ENCODE results near the gene MAP4K4. TPM values are rescaled to one million over a fixed set of nuclear protein-coding genes. Genes with fewer than 3 reads are reported as not detected.

The MAP4K4 gene
- total RNA-seq (2014; rRNA removed; shearing (Covaris generic); ENCODE audit: low replicate concordance) = 64.6 and 76.9 TPM in 2 replicates

- Histone ChIP-seq H3K27me3 (no peaks in the 10 kb centered on the region), H3K4me3 (peak within 1 kb of the TSS; percentile 84), H3K9me3 (no peaks in the 10 kb centered on the region), H3K36me3 (peaks cover 20% of the 10 kb centered on the region)
- peak; percentile 84 for DNase-seq
Measured at GRCh38 chr2:101697124-101698013, at the start of gene MAP4K4. Gene MAP4K4, plus strand, starts transcription at chr2:101697707. Its CDS starts 374 bp downstream, at chr2:101698081.

GRCh38 chr2:101653469-101653868 is 44.0 kb upstream of the MAP4K4 start:
- H3K36me3 ChIP-seq = no peaks in the 10 kb centered on the region
- no peak for DNase-seq
- peaks cover 3% of the 10 kb centered on the region for H3K9me3 ChIP-seq
- no peak overlapping the region for H3K4me3 ChIP-seq
- H3K27me3 ChIP-seq = no peaks in the 10 kb centered on the region

GRCh38 chr2:101655702-101656422 is 41.6 kb upstream of the MAP4K4 start:
- H3K27me3 ChIP-seq = no peaks in the 10 kb centered on the region
- peaks cover 3% of the 10 kb centered on the region for H3K9me3 ChIP-seq
- peak; percentile 81 for DNase-seq
- no peak overlapping the region for H3K4me3 ChIP-seq
- H3K36me3 ChIP-seq = no peaks in the 10 kb centered on the region

GRCh38 chr2:101657787-101658186 is 39.7 kb upstream of the MAP4K4 start:
- Histone ChIP-seq H3K9me3 (peaks cover 3% of the 10 kb centered on the region; the same call in 1 of the 2 replicates), H3K4me3 (no peak overlapping the region), H3K36me3 (no peaks in the 10 kb centered on the region), H3K27me3 (no peaks in the 10 kb centered on the region)
- no peak for DNase-seq

GRCh38 chr2:101658387-101658786 is 39.1 kb upstream of the MAP4K4 start:
- Histone ChIP-seq H3K9me3 (peaks cover 2% of the 10 kb centered on the region; the same call in 1 of the 2 replicates), H3K27me3 (no peaks in the 10 kb centered on the region), H3K4me3 (no peak overlapping the region), H3K36me3 (no peaks in the 10 kb centered on the region)
- DNase-seq = no peak

GRCh38 chr2:101665312-101665711 is 32.2 kb upstream of the MAP4K4 start:
- DNase-seq = no peak
- no peaks in the 10 kb centered on the region for H3K36me3 ChIP-seq
- H3K4me3 ChIP-seq = no peak overlapping the region
- no peaks in the 10 kb centered on the region for H3K27me3 ChIP-seq
- no peaks in the 10 kb centered on the region for H3K9me3 ChIP-seq

GRCh38 chr2:101667823-101668222 is 29.7 kb upstream of the MAP4K4 start:
- Histone ChIP-seq H3K27me3 (no peaks in the 10 kb centered on the region), H3K4me3 (no peak overlapping the region), H3K36me3 (no peaks in the 10 kb centered on the region), H3K9me3 (peaks cover 11% of the 10 kb centered on the region)
- no peak for DNase-seq

GRCh38 chr2:101672047-101672446 is 25.5 kb upstream of the MAP4K4 start:
- H3K27me3 ChIP-seq = no peaks in the 10 kb centered on the region
- no peaks in the 10 kb centered on the region for H3K36me3 ChIP-seq
- DNase-seq = no peak
- H3K4me3 ChIP-seq = no peak overlapping the region
- H3K9me3 ChIP-seq = peaks cover 13% of the 10 kb centered on the region

- no peaks in the 10 kb centered on the region for H3K36me3 ChIP-seq
- no peaks in the 10 kb centered on the region for H3K27me3 ChIP-seq
- no peak overlapping the region for H3K4me3 ChIP-seq
- no peak for DNase-seq
- peaks cover 13% of the 10 kb centered on the region for H3K9me3 ChIP-seq
Measured at GRCh38 chr2:101673920-101674319, 23.6 kb upstream of the MAP4K4 start.

- DNase-seq = no peak
- Histone ChIP-seq H3K27me3 (no peaks in the 10 kb centered on the region), H3K36me3 (no peaks in the 10 kb centered on the region), H3K9me3 (peaks cover 13% of the 10 kb centered on the region), H3K4me3 (no peak overlapping the region)
Measured at GRCh38 chr2:101675512-101675911, 22.0 kb upstream of the MAP4K4 start.

GRCh38 chr2:101676674-101677073 is 20.8 kb upstream of the MAP4K4 start:
- H3K4me3 ChIP-seq = no peak overlapping the region
- H3K27me3 ChIP-seq = no peaks in the 10 kb centered on the region
- peaks cover 12% of the 10 kb centered on the region for H3K9me3 ChIP-seq
- no peak for DNase-seq
- H3K36me3 ChIP-seq = no peaks in the 10 kb centered on the region

GRCh38 chr2:101677658-101678057 is 19.8 kb upstream of the MAP4K4 start:
- Histone ChIP-seq H3K9me3 (peaks cover 4% of the 10 kb centered on the region), H3K27me3 (no peaks in the 10 kb centered on the region)
- DNase-seq = no peak

GRCh38 chr2:101678379-101678778 is 19.1 kb upstream of the MAP4K4 start:
- H3K9me3 ChIP-seq = peaks cover 2% of the 10 kb centered on the region; the same call in 1 of the 2 replicates
- H3K36me3 ChIP-seq = no peaks in the 10 kb centered on the region
- H3K27me3 ChIP-seq = no peaks in the 10 kb centered on the region
- DNase-seq = no peak
- no peak overlapping the region for H3K4me3 ChIP-seq

More at GRCh38 chr2:101677658-101678057, 19.8 kb upstream of the MAP4K4 start:
- no peak overlapping the region for H3K4me3 ChIP-seq
- no peaks in the 10 kb centered on the region for H3K36me3 ChIP-seq

- Histone ChIP-seq H3K4me3 (no peak overlapping the region), H3K36me3 (no peaks in the 10 kb centered on the region), H3K9me3 (peaks cover 2% of the 10 kb centered on the region; the same call in 1 of the 2 replicates), H3K27me3 (no peaks in the 10 kb centered on the region)
- DNase-seq = peak; percentile 87
Measured at GRCh38 chr2:101679037-101679726, 18.3 kb upstream of the MAP4K4 start.

- Histone ChIP-seq H3K9me3 (peaks cover 2% of the 10 kb centered on the region; the same call in 1 of the 2 replicates), H3K36me3 (no peaks in the 10 kb centered on the region), H3K4me3 (no peak overlapping the region), H3K27me3 (no peaks in the 10 kb centered on the region)
- no peak for DNase-seq
Measured at GRCh38 chr2:101679801-101680487, 17.6 kb upstream of the MAP4K4 start.

GRCh38 chr2:101682311-101682710 is 15.2 kb upstream of the MAP4K4 start:
- DNase-seq = no peak
- H3K36me3 ChIP-seq = no peaks in the 10 kb centered on the region
- no peaks in the 10 kb centered on the region for H3K27me3 ChIP-seq
- H3K4me3 ChIP-seq = no peak overlapping the region
- H3K9me3 ChIP-seq = no peaks in the 10 kb centered on the region; the same call in 1 of the 2 replicates

All from MG63 (cell line).